SK-N-SH (cell line): ENCODE measurements around the gene ST3GAL6. TPM values are rescaled to one million over a fixed set of nuclear protein-coding genes. Genes with fewer than 3 reads are reported as not detected.

Experiments used
- CTCF ChIA-PET: fragments of 300-600, 350-600 bp; formaldehyde crosslinking; extraction: SDS; loops from one replicate; lab custom pipeline; 2021; lab: Yijun Ruan, JAX
- POLR2A ChIA-PET: fragments of 350-600 bp; sonication (Branson Sonifier 250); formaldehyde crosslinking; extraction: SDS; loops from one replicate; lab custom pipeline; 2020; ENCODE audit warnings: antibody characterized with exemption, inconsistent platforms; lab: Yijun Ruan, JAX
- DNase-seq: peaks from one replicate; pipeline ENCODE4 v3.0.0; 2012
- H2AFZ ChIP-seq: fragments of 200-600 bp; sonication (generic); 2 replicates; pipeline ENCODE4 v1.8.1; 2016; ENCODE audit warnings: antibody characterized with exemption, mild to moderate bottlenecking, low read depth
- H3F3A ChIP-seq: fragments of 200-600 bp; sonication (generic); replicated peaks from 2 replicates; pipeline ENCODE3; 2016; ENCODE audit warnings: antibody characterized with exemption, mild to moderate bottlenecking; ENCODE audit not compliant: insufficient read depth
- H3K27ac ChIP-seq, 2 experiments: fragments of 200-500 bp in 1 of 2; fragments of 200-600 bp in 1 of 2; sonication (Bioruptor generic) in 1 of 2; sonication (generic), shearing (Covaris generic) in 1 of 2; 2 replicates each; pipeline versions ENCODE4 v1.5.1 to v1.6.1; 2014 to 2016; ENCODE audit warnings: low read depth in 2 of 2, inconsistent platforms in 1 of 2, low read length in 1 of 2, mild to moderate bottlenecking in 1 of 2, mixed read lengths in 1 of 2
- H3K27me3 ChIP-seq: fragments of 200-600 bp; sonication (generic), shearing (Covaris generic); 2 replicates; pipeline ENCODE4 v1.6.1; 2016; ENCODE audit warnings: mixed run types; ENCODE audit not compliant: insufficient read depth
- H3K36me3 ChIP-seq, 2 experiments: fragments of 200-500 bp in 1 of 2; fragments of 200-600 bp in 1 of 2; sonication (Bioruptor generic) in 1 of 2; sonication (generic) in 1 of 2; replicated peaks in 1 of 2; 2 replicates each; pipeline versions ENCODE3 to v1.5.1; 2014 to 2016; ENCODE audit warnings: low read length in 1 of 2, mild to moderate bottlenecking in 1 of 2; ENCODE audit not compliant: insufficient read depth in 2 of 2, control insufficient read depth in 1 of 2
- H3K4me1 ChIP-seq, 2 experiments: fragments of 200-500 bp in 1 of 2; fragments of 200-600 bp in 1 of 2; sonication (Bioruptor generic) in 1 of 2; sonication (generic), shearing (Covaris generic) in 1 of 2; 2 replicates each; pipeline versions ENCODE4 v1.5.1 to v1.6.1; 2014 to 2016; ENCODE audit warnings: low read depth in 1 of 2, low read length in 1 of 2, mixed run types in 1 of 2; ENCODE audit not compliant: insufficient read depth in 2 of 2, control insufficient read depth in 1 of 2
- H3K4me2 ChIP-seq: fragments of 200-600 bp; sonication (generic), shearing (Covaris generic); 2 replicates; pipeline ENCODE4 v1.6.1; 2017; ENCODE audit warnings: mixed run types
- H3K4me3 ChIP-seq, 2 experiments: fragments of 200-500 bp in 1 of 2; fragments of 200-600 bp in 1 of 2; sonication (Bioruptor generic) in 1 of 2; sonication (generic), shearing (Covaris generic) in 1 of 2; 2 replicates each; pipeline versions ENCODE4 v1.5.1 to v1.8.1; 2014 to 2016; ENCODE audit warnings: low read depth in 2 of 2, inconsistent platforms in 1 of 2, low read length in 1 of 2, mild to moderate bottlenecking in 1 of 2, mixed read lengths in 1 of 2, moderate library complexity in 1 of 2
- H3K79me2 ChIP-seq: fragments of 200-600 bp; sonication (generic); 2 replicates; pipeline ENCODE4 v1.8.1; 2017; ENCODE audit warnings: mild to moderate bottlenecking; ENCODE audit not compliant: insufficient read depth
- H3K9ac ChIP-seq: fragments of 200-600 bp; sonication (generic); 2 replicates; pipeline ENCODE4 v1.6.1; 2017; ENCODE audit warnings: mixed run types
- H3K9me2 ChIP-seq: fragments of 200-600 bp; sonication (generic); 2 replicates; pipeline ENCODE4 v1.6.1; 2017; ENCODE audit warnings: mixed run types
- H3K9me3 ChIP-seq: fragments of 200-600 bp; sonication (generic); 2 replicates; pipeline ENCODE4 v1.6.1; 2017; ENCODE audit warnings: mixed run types, mild to moderate bottlenecking, moderate library complexity
- H4K20me1 ChIP-seq: fragments of 200-600 bp; sonication (generic); 2 replicates; pipeline ENCODE4 v1.6.1; 2017; ENCODE audit warnings: mild to moderate bottlenecking, mixed run types; ENCODE audit not compliant: insufficient read depth
- ELF1 ChIP-seq: IDR thresholded peaks from 2 replicates; pipeline ENCODE4 v1.4.0; 2012
- EP300 ChIP-seq, 2 experiments: IDR thresholded peaks; 2 replicates each; pipeline versions ENCODE4 v1.4.0 to v1.6.1; 2012; ENCODE audit warnings: borderline replicate concordance in 1 of 2, low read depth in 1 of 2, low read length in 1 of 2
- FOXJ3 ChIP-seq: sonication (generic); formaldehyde crosslinking; IDR thresholded peaks from 2 replicates; pipeline ENCODE4 v1.5.1; 2020; ENCODE audit warnings: mild to moderate bottlenecking, missing genetic modification reagents
- FOXM1 ChIP-seq: IDR thresholded peaks from 2 replicates; pipeline ENCODE4 v1.4.0; 2012; ENCODE audit warnings: low read depth, mild to moderate bottlenecking
- GABPA ChIP-seq: IDR thresholded peaks from 2 replicates; pipeline ENCODE4 v1.4.0; 2012; ENCODE audit warnings: low read depth, mild to moderate bottlenecking
- MEF2A ChIP-seq: IDR thresholded peaks from 2 replicates; pipeline ENCODE4 v1.4.0; 2012; ENCODE audit warnings: low read depth, borderline replicate concordance
- NFIC ChIP-seq: IDR thresholded peaks from 2 replicates; pipeline ENCODE4 v1.4.0; 2012; ENCODE audit warnings: borderline replicate concordance
- NRF1 ChIP-seq: IDR thresholded peaks from 2 replicates; pipeline ENCODE4 v1.6.1; 2012; ENCODE audit warnings: low read depth, mild to moderate bottlenecking, low read length
- POLR2AphosphoS5 ChIP-seq: IDR thresholded peaks from 2 replicates; pipeline ENCODE4 v1.6.1; 2012; ENCODE audit warnings: low read depth, low read length
- RCOR1 ChIP-seq: fragments of 150-350 bp; IDR thresholded peaks from 2 replicates; pipeline ENCODE4 v1.6.1; 2017; ENCODE audit warnings: antibody characterized with exemption, low read length
- RFX5 ChIP-seq: IDR thresholded peaks from 2 replicates; pipeline ENCODE4 v1.6.1; 2012; ENCODE audit warnings: mild to moderate bottlenecking, improper control_type of control experiment, low read length
- RXRA ChIP-seq: IDR thresholded peaks from 2 replicates; pipeline ENCODE4 v1.4.0; 2012; ENCODE audit warnings: low read depth, mild to moderate bottlenecking, borderline replicate concordance
- SIN3A ChIP-seq: IDR thresholded peaks from 2 replicates; pipeline ENCODE4 v1.6.1; 2012; ENCODE audit warnings: low read depth, mild to moderate bottlenecking, low read length, moderate library complexity, borderline replicate concordance
- SMC3 ChIP-seq: IDR thresholded peaks from 2 replicates; pipeline ENCODE4 v1.6.1; 2012; ENCODE audit warnings: low read depth, low read length, improper control_type of control experiment
- TEAD4 ChIP-seq: IDR thresholded peaks from 2 replicates; pipeline ENCODE4 v1.4.0; 2012; ENCODE audit warnings: mild to moderate bottlenecking, borderline replicate concordance; ENCODE audit not compliant: insufficient read depth
- YY1 ChIP-seq: IDR thresholded peaks from 2 replicates; pipeline ENCODE4 v1.4.0; 2012; ENCODE audit warnings: low read depth, mild to moderate bottlenecking
- whole genome bisulfite sequencing: methylation state at CpG from one replicate; pipeline ENCODE4 v1.1.6; 2017; ENCODE audit warnings: low lambda C conversion rate; 5-methylcytosine and 5-hydroxymethylcytosine counted together
- polyA plus RNA-seq, 3 experiments: library from polyadenylated mRNA; depleted of rRNA; stranded (reverse); fragments of >200 nt; gene quantifications; 2 replicates each; pipeline ENCODE4 v1.2.3, GENCODE V29; 2012
- TF ChIP-seq, protein P1 (sequence below): IDR thresholded peaks from 2 replicates; pipeline ENCODE4; 2012
- TF ChIP-seq, protein P2 (sequence below): fragments of 150-350 bp; IDR thresholded peaks from 2 replicates; pipeline ENCODE4 v1.6.1; 2016; ENCODE audit warnings: mild to moderate bottlenecking, low read depth, low read length
- TF ChIP-seq, protein P3 (sequence below): IDR thresholded peaks from 2 replicates; pipeline ENCODE4 v1.4.0; 2012; ENCODE audit warnings: low read depth, borderline replicate concordance
- TF ChIP-seq, protein P4 (sequence below): IDR thresholded peaks from 2 replicates; pipeline ENCODE4 v1.4.0; 2012; ENCODE audit warnings: low read depth
- TF ChIP-seq, protein P5 (sequence below): IDR thresholded peaks from 2 replicates; pipeline ENCODE4 v1.4.0; 2012; ENCODE audit warnings: low read depth, borderline replicate concordance

Gene ST3GAL6
- polyA plus RNA-seq, 1 of the 3 experiments (the other 2 are of a cell fraction), result 16.3 TPM

DNA sequence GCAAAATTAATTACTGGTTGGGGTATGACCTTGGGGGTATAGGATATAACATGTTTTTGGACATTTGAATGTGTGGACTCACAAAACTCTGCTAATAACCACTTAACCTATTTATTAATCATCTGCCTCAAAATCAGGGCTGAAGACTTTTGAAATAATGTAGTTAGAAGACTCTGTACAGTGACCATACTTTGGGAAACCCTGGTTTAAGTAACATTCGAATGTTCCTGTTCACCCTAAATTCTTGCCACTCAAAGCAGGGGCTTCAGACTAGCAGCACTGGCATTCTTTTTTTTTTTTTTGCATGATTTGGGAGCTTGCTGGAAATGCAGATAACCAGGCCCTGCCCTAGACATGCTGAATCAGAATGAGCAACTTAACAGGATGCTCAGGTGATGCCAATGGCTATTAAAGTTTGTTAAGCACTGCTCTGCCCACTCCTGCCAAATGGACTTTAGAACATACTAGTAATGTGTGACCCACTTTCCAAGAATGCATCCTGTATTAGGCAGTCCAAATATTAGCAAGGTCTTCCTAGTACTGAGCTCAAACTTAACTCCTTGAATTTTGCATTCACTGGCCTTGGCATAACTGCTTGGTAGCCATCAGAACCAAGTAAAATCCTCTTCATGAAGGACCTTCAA is 12.7 kb upstream of the ST3GAL6 start (continued):
- TF ChIP-seq TEAD4 (no peak), POLR2AphosphoS5 (no peak)
- TF ChIP-seq, protein P1, sequence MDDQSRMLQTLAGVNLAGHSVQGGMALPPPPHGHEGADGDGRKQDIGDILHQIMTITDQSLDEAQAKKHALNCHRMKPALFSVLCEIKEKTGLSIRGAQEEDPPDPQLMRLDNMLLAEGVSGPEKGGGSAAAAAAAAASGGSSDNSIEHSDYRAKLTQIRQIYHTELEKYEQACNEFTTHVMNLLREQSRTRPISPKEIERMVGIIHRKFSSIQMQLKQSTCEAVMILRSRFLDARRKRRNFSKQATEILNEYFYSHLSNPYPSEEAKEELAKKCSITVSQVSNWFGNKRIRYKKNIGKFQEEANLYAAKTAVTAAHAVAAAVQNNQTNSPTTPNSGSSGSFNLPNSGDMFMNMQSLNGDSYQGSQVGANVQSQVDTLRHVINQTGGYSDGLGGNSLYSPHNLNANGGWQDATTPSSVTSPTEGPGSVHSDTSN, result no peak

DNA sequence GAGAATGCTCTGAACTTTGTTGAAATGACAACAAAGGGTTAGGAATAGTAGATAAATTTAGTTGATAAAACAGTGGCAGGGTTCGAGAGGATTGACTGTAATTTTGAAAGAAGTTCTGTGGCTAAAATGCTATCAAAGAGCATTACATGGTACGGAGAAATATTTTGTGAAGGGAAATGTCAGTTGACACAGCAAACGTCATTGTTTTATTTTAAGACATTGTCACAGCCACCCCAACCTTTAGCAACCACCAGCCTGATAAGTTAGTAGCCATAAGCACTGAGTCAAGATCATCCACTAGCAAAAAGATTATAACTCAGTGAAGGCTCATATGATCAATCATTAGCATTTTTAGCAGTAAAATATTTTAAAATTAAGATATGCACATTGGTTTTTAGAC is 8.7 kb upstream of the ST3GAL6 start:
- peaks cover 0 to 2% of the 10 kb centered on the region in 2 experiments; a peak in 2 of 4 replicates for H3K4me1 ChIP-seq
- WGBS, result 79% methylated on average over 3 of the region's 3 CpGs
- H3K27ac ChIP-seq, result no peak overlapping the region
- H3K36me3 ChIP-seq, result peaks cover 3 to 11% of the 10 kb centered on the region in 2 experiments
- no peaks in the 10 kb centered on the region for H4K20me1 ChIP-seq
- H3K9ac ChIP-seq, result no peak overlapping the region
- ChIA-PET POLR2A (no interaction called here), CTCF (no interaction called here)
- no peak overlapping the region for H3K4me3 ChIP-seq
- no peaks in the 10 kb centered on the region for H3K27me3 ChIP-seq
- TF ChIP-seq, protein P2, sequence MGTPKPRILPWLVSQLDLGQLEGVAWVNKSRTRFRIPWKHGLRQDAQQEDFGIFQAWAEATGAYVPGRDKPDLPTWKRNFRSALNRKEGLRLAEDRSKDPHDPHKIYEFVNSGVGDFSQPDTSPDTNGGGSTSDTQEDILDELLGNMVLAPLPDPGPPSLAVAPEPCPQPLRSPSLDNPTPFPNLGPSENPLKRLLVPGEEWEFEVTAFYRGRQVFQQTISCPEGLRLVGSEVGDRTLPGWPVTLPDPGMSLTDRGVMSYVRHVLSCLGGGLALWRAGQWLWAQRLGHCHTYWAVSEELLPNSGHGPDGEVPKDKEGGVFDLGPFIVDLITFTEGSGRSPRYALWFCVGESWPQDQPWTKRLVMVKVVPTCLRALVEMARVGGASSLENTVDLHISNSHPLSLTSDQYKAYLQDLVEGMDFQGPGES, result no peak
- TF ChIP-seq FOXM1 (no peak), MEF2A (no peak), GABPA (no peak), NFIC (no peak), RFX5 (no peak), SIN3A (no peak), NRF1 (no peak), SMC3 (no peak), ELF1 (no peak), YY1 (no peak), FOXJ3 (CRISPR knock-in tag) (no peak), RCOR1 (no peak), EP300 (IDR thresholded peaks at IDR 0.05; ENCODE audit: borderline replicate concordance in 1 of 2, low read depth in 1 of 2, low read length in 1 of 2) (no peak), TEAD4 (no peak), RXRA (no peak)
- TF ChIP-seq, protein P3, sequence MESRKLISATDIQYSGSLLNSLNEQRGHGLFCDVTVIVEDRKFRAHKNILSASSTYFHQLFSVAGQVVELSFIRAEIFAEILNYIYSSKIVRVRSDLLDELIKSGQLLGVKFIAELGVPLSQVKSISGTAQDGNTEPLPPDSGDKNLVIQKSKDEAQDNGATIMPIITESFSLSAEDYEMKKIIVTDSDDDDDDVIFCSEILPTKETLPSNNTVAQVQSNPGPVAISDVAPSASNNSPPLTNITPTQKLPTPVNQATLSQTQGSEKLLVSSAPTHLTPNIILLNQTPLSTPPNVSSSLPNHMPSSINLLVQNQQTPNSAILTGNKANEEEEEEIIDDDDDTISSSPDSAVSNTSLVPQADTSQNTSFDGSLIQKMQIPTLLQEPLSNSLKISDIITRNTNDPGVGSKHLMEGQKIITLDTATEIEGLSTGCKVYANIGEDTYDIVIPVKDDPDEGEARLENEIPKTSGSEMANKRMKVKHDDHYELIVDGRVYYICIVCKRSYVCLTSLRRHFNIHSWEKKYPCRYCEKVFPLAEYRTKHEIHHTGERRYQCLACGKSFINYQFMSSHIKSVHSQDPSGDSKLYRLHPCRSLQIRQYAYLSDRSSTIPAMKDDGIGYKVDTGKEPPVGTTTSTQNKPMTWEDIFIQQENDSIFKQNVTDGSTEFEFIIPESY, result no peak
- TF ChIP-seq, protein P4, sequence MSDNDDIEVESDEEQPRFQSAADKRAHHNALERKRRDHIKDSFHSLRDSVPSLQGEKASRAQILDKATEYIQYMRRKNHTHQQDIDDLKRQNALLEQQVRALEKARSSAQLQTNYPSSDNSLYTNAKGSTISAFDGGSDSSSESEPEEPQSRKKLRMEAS, result no peak
- TF ChIP-seq, protein P5, sequence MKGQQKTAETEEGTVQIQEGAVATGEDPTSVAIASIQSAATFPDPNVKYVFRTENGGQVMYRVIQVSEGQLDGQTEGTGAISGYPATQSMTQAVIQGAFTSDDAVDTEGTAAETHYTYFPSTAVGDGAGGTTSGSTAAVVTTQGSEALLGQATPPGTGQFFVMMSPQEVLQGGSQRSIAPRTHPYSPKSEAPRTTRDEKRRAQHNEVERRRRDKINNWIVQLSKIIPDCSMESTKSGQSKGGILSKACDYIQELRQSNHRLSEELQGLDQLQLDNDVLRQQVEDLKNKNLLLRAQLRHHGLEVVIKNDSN, result no peak
- H3F3A ChIP-seq, result peaks cover 4% of the 10 kb centered on the region
- no peak overlapping the region for H3K4me2 ChIP-seq
- H2AFZ ChIP-seq, result no peak overlapping the region
- no peak for DNase-seq
- no peaks in the 10 kb centered on the region for H3K9me3 ChIP-seq
- H3K79me2 ChIP-seq, result peaks cover 64% of the 10 kb centered on the region
- no peaks in the 10 kb centered on the region for H3K9me2 ChIP-seq
